IMR-90 (cell line): Measurements from ENCODE around the gene MAGED2. TPM values are rescaled to one million over a fixed set of nuclear protein-coding genes. Genes with fewer than 3 reads are reported as not detected.

Source experiments
- ATAC-seq: fragments of 200-7000 bp; cut with Tn5 transposase; 2 replicates; pipeline ENCODE4 v1.9.1; 2020; ENCODE audit warnings: low read depth, mild to moderate bottlenecking, moderate library complexity
- BruUV-seq: library from RNA; stranded (reverse); fragments of 400-500 nt; replicated peaks from 2 replicates; lab custom pipeline; 2021; lab: Mats Ljungman, UMichigan
- CTCF ChIA-PET: fragments of 300-600 bp; formaldehyde crosslinking; extraction: SDS; loops from one replicate; lab custom pipeline; 2021; ENCODE audit warnings: antibody characterized with exemption; lab: Yijun Ruan, JAX
- POLR2A ChIA-PET: fragments of 300-600 bp; sonication (Branson Sonifier 250); formaldehyde crosslinking; loops from one replicate; lab custom pipeline; 2022; ENCODE audit warnings: antibody characterized with exemption; ENCODE audit not compliant: unreplicated experiment; lab: Charles Lee
- DNase-seq: peaks from one replicate; pipeline ENCODE4 v3.0.0; 2013
- H2AFZ ChIP-seq: replicated peaks from 2 replicates; pipeline ENCODE3; 2013; ENCODE audit warnings: low read length, mild to moderate bottlenecking; ENCODE audit not compliant: poor library complexity
- H2AK5ac ChIP-seq: 2 replicates; pipeline ENCODE4 v1.6.1; 2013; ENCODE audit warnings: low read depth, low read length, inconsistent platforms
- H2AK9ac ChIP-seq: replicated peaks from 2 replicates; pipeline ENCODE3; 2013; ENCODE audit warnings: mild to moderate bottlenecking, low read depth, low read length, moderate library complexity; ENCODE audit not compliant: poor library complexity
- H2BK120ac ChIP-seq: 2 replicates; pipeline ENCODE4 v1.6.1; 2013; ENCODE audit warnings: low read depth, low read length, inconsistent platforms
- H2BK15ac ChIP-seq: 3 replicates; pipeline ENCODE4 v1.6.1; 2013; ENCODE audit warnings: low read depth, low read length, inconsistent platforms
- H2BK20ac ChIP-seq: 2 replicates; pipeline ENCODE4 v1.6.1; 2013; ENCODE audit warnings: low read depth, mild to moderate bottlenecking, inconsistent platforms, low read length, moderate library complexity
- H2BK5ac ChIP-seq: 2 replicates; pipeline ENCODE4 v1.6.1; 2013; ENCODE audit warnings: mild to moderate bottlenecking, low read depth, low read length, inconsistent platforms; ENCODE audit not compliant: poor library complexity, severe bottlenecking
- H3K14ac ChIP-seq: replicated peaks from 2 replicates; pipeline ENCODE4 v1.6.1; 2013; ENCODE audit warnings: low read depth, low read length, inconsistent platforms
- H3K18ac ChIP-seq: 2 replicates; pipeline ENCODE4 v1.6.1; 2013; ENCODE audit warnings: low read depth, low read length, control low read depth
- H3K23ac ChIP-seq: 2 replicates; pipeline ENCODE4 v1.6.1; 2013; ENCODE audit warnings: low read depth, low read length, inconsistent platforms
- H3K27ac ChIP-seq: 2 replicates; pipeline ENCODE4 v1.5.1; 2013; ENCODE audit warnings: mild to moderate bottlenecking, control low read depth, low read length; ENCODE audit not compliant: insufficient read depth
- H3K27me3 ChIP-seq: 2 replicates; pipeline ENCODE4 v1.6.1; 2013; ENCODE audit warnings: low read length; ENCODE audit not compliant: control insufficient read depth, insufficient read depth
- H3K36me3 ChIP-seq: 2 replicates; pipeline ENCODE4 v1.6.1; 2013; ENCODE audit warnings: low read length, mixed read lengths; ENCODE audit not compliant: control insufficient read depth, insufficient read depth
- H3K4ac ChIP-seq: 2 replicates; pipeline ENCODE4 v1.6.1; 2013; ENCODE audit warnings: low read depth, low read length, inconsistent platforms
- H3K4me1 ChIP-seq: 2 replicates; pipeline ENCODE4 v1.6.1; 2013; ENCODE audit warnings: low read length, mixed read lengths; ENCODE audit not compliant: control insufficient read depth, insufficient read depth
- H3K4me2 ChIP-seq: 2 replicates; pipeline ENCODE4 v1.6.1; 2013; ENCODE audit warnings: low read depth, mild to moderate bottlenecking, control low read depth, low read length, moderate library complexity
- H3K4me3 ChIP-seq: 2 replicates; pipeline ENCODE4 v1.5.1; 2013; ENCODE audit warnings: low read depth, mild to moderate bottlenecking, control low read depth, low read length, moderate library complexity; ENCODE audit not compliant: insufficient read depth
- H3K56ac ChIP-seq: 2 replicates; pipeline ENCODE4 v1.6.1; 2013; ENCODE audit warnings: low read length, inconsistent platforms; ENCODE audit not compliant: insufficient read depth; ENCODE audit errors: extremely low read depth
- H3K79me1 ChIP-seq, 2 experiments: 2 replicates each; pipeline ENCODE4 v1.6.1; 2013; ENCODE audit warnings: low read length in 2 of 2, inconsistent platforms in 1 of 2, low read depth in 1 of 2
- H3K9ac ChIP-seq: 2 replicates; pipeline ENCODE4 v1.6.1; 2013; ENCODE audit warnings: low read depth, low read length, control low read depth
- H3K9me1 ChIP-seq: 2 replicates; pipeline ENCODE4 v1.6.1; 2013; ENCODE audit warnings: low read length, inconsistent platforms; ENCODE audit not compliant: insufficient read depth
- H3K9me3 ChIP-seq: 2 replicates; pipeline ENCODE4 v1.6.1; 2013; ENCODE audit warnings: low read length; ENCODE audit not compliant: control insufficient read depth, insufficient read depth
- H4K20me1 ChIP-seq: 2 replicates; pipeline ENCODE4 v1.6.1; 2013; ENCODE audit warnings: low read length, inconsistent platforms; ENCODE audit not compliant: insufficient read depth
- H4K5ac ChIP-seq: 2 replicates; pipeline ENCODE4 v1.6.1; 2013; ENCODE audit warnings: mild to moderate bottlenecking, low read depth, low read length, control low read depth
- H4K8ac ChIP-seq, 2 experiments: 2 replicates each; pipeline ENCODE4 v1.6.1; 2013; ENCODE audit warnings: low read depth in 2 of 2, low read length in 2 of 2, control low read depth in 1 of 2, inconsistent platforms in 1 of 2
- H4K91ac ChIP-seq: 2 replicates; pipeline ENCODE4 v1.6.1; 2013; ENCODE audit warnings: low read depth, low read length, inconsistent platforms; ENCODE audit not compliant: insufficient read depth
- BHLHE40 ChIP-seq: fragments of 150-350 bp; IDR thresholded peaks from 2 replicates; pipeline ENCODE4 v1.6.1; 2016; ENCODE audit warnings: mild to moderate bottlenecking, low read depth, low read length
- FOS ChIP-seq: fragments of 150-350 bp; IDR thresholded peaks from 2 replicates; pipeline ENCODE4 v1.6.1; 2016; ENCODE audit warnings: low read depth, low read length
- MAFK ChIP-seq: IDR thresholded peaks from 2 replicates; pipeline ENCODE4 v1.6.1; 2012; ENCODE audit warnings: low read depth, low read length, improper control_type of control experiment
- MAZ ChIP-seq: IDR thresholded peaks from 2 replicates; pipeline ENCODE4 v1.6.1; 2012; ENCODE audit warnings: low read depth, mild to moderate bottlenecking, low read length, improper control_type of control experiment, moderate library complexity, borderline replicate concordance
- NFE2L2 ChIP-seq: fragments of 150-350 bp; IDR thresholded peaks from 2 replicates; pipeline ENCODE4 v1.6.1; 2016; ENCODE audit warnings: low read depth, mild to moderate bottlenecking, low read length
- RAD21 ChIP-seq: IDR thresholded peaks from 2 replicates; pipeline ENCODE4 v1.6.1; 2012; ENCODE audit warnings: low read length, improper control_type of control experiment
- RFX5 ChIP-seq: IDR thresholded peaks from 2 replicates; pipeline ENCODE4 v1.8.0; 2012; ENCODE audit warnings: low read depth, mild to moderate bottlenecking, low read length, moderate library complexity
- SMC3 ChIP-seq: fragments of 150-350 bp; IDR thresholded peaks from 2 replicates; pipeline ENCODE4 v1.6.1; 2016; ENCODE audit warnings: low read depth, mild to moderate bottlenecking, antibody characterized with exemption, low read length, moderate library complexity
- WGBS, 2 experiments: methylation state at CpG; one replicate each; pipeline versions ENCODE4 v1.1.5 to v1.1.7; 2013; ENCODE audit warnings: missing lambda C conversion rate in 2 of 2; ENCODE audit not compliant: insufficient read length in 1 of 2; ENCODE audit errors: extremely low coverage in 2 of 2; 5-methylcytosine and 5-hydroxymethylcytosine counted together
- dilution Hi-C: fragments of 300-500 bp; cut with HindIII; formaldehyde crosslinking; loops from one replicate; pipeline ENCODE4 v1.14.3; 2018; ENCODE audit warnings: low sequenced_read_pairs; ENCODE audit not compliant: unreplicated experiment
- in situ Hi-C: fragments of 300-500 bp; cut with MboI; formaldehyde crosslinking; loops from 3 replicates; pipeline ENCODE4 v1.14.3; 2019; ENCODE audit warnings: low sequenced_read_pairs, inconsistent platforms, mixed read lengths
- intact Hi-C: fragments of 100-400 bp; cut with micrococcal nuclease; formaldehyde crosslinking; loops from 2 replicates; pipeline ENCODE4 v1.10.0; 2022
- polyA plus RNA-seq, 3 experiments: library from polyadenylated mRNA; depleted of rRNA; stranded (reverse); fragments of >200 nt; gene quantifications; 2 replicates each; pipeline ENCODE4 v1.2.3, GENCODE V29; 2012; ENCODE audit warnings: low replicate concordance in 1 of 3
- total RNA-seq: library from RNA; depleted of rRNA; stranded (reverse); fragments of >200 nt; gene quantifications from 2 replicates; pipeline ENCODE4 v1.2.3, GENCODE V29; 2012
- TF ChIP-seq, protein P1 (sequence below): fragments of 150-350 bp; IDR thresholded peaks from 2 replicates; pipeline ENCODE4 v1.6.1; 2016; ENCODE audit warnings: low read depth, mild to moderate bottlenecking, low read length, moderate library complexity, borderline replicate concordance

The MAGED2 gene
- total and polyA plus RNA-seq, 2 of the 4 experiments (the other 2 are of a cell fraction) = 301 to 341 TPM

DNA sequence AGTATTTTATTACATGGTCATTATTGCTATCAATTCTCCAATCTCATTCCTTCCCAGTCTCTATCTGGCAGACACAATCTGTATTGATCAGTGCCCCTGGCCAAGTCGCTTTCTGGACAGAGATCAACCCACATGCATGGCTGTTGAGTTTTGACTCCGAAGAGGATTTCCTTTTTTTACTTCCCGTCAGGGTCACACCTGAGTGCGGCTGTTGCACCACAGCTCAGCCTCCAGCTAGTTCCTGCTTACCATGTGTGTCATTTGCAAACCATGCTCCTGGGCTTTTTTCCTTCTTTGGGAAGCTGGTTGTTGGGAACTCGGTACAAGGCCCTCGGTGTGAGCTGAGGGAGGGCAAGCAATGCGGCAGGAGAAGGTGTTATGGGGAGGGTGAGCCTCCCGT is 11.7 kb downstream of the MAGED2 start:
- H3K4me3 ChIP-seq = no peak overlapping the region
- no peak overlapping the region for H4K5ac ChIP-seq
- ChIA-PET CTCF (no interaction called here), POLR2A (no interaction called here)
- no peak overlapping the region for H3K4ac ChIP-seq
- no peaks in the 10 kb centered on the region for H3K9me3 ChIP-seq
- H2AFZ ChIP-seq = no peak overlapping the region
- DNase-seq = no peak
- H2AK9ac ChIP-seq = no peak overlapping the region
- no peak overlapping the region for H3K27ac ChIP-seq
- no peak overlapping the region for H3K14ac ChIP-seq
- H3K27me3 ChIP-seq = no peaks in the 10 kb centered on the region
- in situ Hi-C loops = no loop called here
- H2BK20ac ChIP-seq = no peak overlapping the region
- H2BK5ac ChIP-seq = no peak overlapping the region
- H2AK5ac ChIP-seq = no peak overlapping the region
- H3K9ac ChIP-seq = no peak overlapping the region
- intact Hi-C loops = no loop called here
- no peaks in the 10 kb centered on the region for H3K4me1 ChIP-seq
- peaks cover 17% of the 10 kb centered on the region for H3K36me3 ChIP-seq
- WGBS, 2 experiments = no CpG with 5 or more reads among the region's 8 CpGs
- ATAC-seq = no peak
- H4K91ac ChIP-seq = no peak overlapping the region
- peaks cover 5% of the 10 kb centered on the region; the same call in 1 of the 2 replicates for H4K20me1 ChIP-seq
- no peak overlapping the region for H3K18ac ChIP-seq
- peaks cover 0 to 3% of the 10 kb centered on the region in 2 experiments; a peak in 1 of 4 replicates for H3K79me1 ChIP-seq
- dilution Hi-C loops = no loop called here
- BruUV-seq = no TSS peak
- no peak overlapping the region for H3K4me2 ChIP-seq
- H2BK15ac ChIP-seq = no peak overlapping the region
- no peak overlapping the region for H3K23ac ChIP-seq
- TF ChIP-seq RFX5 = no peak
- TF ChIP-seq MAFK = no peak
- TF ChIP-seq MAZ = no peak
- no peak for TF ChIP-seq NFE2L2
- no peak for TF ChIP-seq RAD21
- no peak for TF ChIP-seq FOS
- no peak for TF ChIP-seq BHLHE40
- TF ChIP-seq, protein P1, sequence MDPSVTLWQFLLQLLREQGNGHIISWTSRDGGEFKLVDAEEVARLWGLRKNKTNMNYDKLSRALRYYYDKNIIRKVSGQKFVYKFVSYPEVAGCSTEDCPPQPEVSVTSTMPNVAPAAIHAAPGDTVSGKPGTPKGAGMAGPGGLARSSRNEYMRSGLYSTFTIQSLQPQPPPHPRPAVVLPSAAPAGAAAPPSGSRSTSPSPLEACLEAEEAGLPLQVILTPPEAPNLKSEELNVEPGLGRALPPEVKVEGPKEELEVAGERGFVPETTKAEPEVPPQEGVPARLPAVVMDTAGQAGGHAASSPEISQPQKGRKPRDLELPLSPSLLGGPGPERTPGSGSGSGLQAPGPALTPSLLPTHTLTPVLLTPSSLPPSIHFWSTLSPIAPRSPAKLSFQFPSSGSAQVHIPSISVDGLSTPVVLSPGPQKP = no peak
- no peak for TF ChIP-seq SMC3
- no peak overlapping the region for H3K56ac ChIP-seq
- no peak overlapping the region for H2BK120ac ChIP-seq
- no peak overlapping the region for H4K8ac ChIP-seq
- peaks cover under 1% of the 10 kb centered on the region; the same call in 1 of the 2 replicates for H3K9me1 ChIP-seq
